HG02981 (cell line): Measurements from ENCODE around the gene C20orf141.

ENCODE experiments used
- ATAC-seq: cut with Tn5 transposase; IDR thresholded peaks from one replicate; pipeline ENCODE4 v1.9.1; 2021; ENCODE audit warnings: mild to moderate bottlenecking, moderate library complexity; ENCODE audit not compliant: unreplicated experiment

Gene C20orf141

DNA sequence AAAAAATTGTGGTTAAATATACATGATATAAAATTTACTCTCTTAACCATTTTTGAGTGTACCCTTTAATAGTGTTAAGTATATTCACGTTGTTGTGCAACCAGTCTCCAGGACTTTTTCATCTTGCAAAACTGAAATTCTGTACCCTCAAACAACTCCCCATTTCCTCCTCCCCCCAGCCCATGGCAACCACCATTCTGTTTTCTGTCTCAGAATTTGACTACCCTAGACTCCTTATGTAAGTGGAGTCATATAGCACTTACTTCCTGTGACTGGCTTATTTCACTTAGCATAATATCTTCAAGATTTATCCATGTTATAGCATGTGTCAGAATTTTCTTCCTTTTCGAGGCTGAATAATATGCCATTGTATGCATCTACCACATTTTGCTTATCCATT lies 30.8 kb downstream of the C20orf141 start:
- ATAC-seq = no peak

DNA sequence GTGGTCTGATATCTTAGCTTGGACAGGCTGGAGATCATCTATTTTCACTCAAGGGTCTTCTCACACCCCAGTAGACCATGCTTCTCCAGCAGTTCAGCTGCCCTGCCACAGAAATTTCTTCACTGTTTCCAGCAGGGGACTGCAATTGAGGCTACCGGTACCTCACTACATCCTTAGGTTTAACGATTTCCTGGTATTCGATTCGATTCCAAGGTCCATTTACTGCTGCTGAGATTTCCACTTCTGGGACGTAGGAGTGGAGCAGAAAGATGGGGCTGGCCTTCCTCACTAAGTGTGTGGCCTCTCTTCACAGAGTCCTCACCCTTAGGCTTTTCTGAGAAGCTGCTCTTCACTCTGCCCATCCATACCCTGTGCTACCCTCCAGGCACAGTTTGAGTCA lies 31.9 kb downstream of the C20orf141 start:
- no peak for ATAC-seq

DNA sequence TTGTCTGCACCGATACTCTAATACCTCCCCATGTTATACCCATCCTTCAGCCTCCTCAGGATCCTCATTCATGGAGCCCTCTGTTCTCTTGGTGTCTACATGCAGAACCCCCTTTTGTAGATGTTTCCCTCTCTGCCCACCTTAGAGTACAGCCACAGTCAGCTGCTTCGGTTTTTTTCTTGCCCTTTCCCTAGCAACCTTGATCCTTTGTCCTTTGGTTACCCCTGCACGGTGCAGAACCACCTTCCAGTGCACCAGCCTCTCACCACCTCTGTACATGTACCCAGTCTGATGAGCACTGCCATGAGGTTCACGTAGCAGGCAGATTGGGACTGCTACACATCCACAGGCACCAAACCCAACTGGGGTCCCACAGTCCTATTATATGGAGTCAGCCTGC lies 33.0 kb downstream of the C20orf141 start:
- ATAC-seq = no peak

DNA sequence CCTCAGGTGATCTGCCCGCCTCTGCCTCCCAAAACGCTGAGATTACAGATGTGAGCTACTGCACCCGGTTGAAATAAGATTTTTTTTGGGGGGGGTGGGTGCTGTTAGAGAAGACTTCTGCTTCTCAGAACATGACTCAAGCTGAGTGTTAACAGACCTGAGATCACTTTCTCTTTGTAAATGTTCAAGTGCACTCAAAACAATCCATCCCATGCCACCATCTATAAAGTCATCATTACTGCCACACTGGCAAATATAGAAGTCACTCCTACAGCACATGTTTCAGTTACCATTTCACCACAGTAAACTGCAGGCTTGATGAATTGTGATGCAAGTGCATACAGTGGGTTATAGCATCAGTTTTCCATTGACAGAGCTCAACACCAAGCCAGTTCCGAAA lies 34.7 kb downstream of the C20orf141 start:
- no peak for ATAC-seq

DNA sequence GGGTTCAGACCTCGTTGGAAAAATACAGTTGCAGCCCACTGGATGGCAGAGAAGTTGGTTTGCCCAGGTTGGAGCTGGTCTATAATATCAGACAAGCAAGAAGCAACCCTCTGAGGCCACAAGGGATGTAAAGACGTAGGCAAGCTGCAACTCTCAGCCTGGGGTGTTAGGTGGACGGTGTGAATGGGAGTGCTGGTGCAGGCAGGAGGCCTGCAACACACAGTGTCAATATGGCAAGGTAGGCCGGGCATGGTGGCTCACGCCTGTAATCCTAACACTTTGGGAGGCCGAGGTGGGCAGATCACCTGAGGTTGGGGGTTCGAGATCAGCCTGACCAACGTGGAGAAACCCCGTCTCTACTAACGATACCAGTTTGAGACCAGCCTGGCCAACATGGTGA lies 36.3 kb downstream of the C20orf141 start:
- ATAC-seq = no peak

DNA sequence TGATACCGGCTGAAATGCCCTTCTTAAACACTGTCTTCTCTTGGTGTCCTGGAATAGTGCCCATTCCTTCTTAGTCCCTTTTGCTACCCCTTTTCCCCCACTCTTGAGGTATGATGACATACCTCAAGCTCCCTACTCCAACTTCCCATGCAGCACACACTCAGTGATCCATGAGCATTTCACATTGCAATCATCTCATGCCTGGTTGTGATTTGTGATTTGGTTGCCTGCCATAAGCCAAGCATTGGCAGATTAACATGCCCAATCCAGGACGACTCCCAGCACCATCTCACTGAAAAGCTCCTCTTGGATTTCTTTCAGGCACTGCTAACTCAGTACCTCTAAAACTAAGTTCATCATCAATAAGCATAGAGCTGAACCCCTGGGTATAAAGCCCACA lies 43.8 kb downstream of the C20orf141 start:
- ATAC-seq = no peak

DNA sequence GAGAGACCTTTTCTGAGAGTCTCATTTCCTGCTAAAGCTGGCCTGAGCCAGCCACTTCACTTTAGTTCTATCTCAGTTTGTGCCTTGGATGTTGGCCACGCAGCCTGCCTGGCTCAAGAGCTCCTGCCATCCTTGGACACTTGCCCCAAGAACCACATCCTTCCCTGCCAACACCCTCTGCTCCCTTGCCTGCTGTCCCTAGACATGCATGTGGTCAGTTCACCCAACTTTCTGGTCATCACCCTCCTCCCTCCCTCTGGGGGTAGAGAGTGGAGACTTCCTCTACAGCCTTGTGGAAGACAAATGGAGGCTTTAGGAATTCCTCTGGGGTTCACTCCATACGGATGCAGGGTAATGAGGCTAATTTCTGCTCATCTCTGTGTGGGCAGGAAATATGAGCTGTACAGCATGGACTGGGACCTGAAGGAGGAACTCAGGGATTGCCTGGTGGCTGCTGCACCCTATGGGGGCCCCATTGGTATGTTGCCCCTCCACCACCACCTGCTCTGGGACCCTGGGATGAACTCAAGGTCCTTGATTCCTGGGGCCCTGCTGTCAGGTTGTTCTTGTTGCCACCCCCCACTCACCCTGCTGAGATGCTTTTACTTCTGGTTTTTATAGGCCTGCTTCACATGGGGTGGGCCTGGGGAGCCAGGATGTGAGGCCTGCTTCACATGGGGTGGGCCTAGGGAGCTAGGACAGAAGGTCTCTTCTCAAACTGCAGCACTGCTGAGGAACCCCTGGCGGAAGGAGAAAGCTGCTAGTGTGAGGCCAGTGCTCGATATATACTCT lies 44.7 kb downstream of the C20orf141 start:
- ATAC-seq = no peak

DNA sequence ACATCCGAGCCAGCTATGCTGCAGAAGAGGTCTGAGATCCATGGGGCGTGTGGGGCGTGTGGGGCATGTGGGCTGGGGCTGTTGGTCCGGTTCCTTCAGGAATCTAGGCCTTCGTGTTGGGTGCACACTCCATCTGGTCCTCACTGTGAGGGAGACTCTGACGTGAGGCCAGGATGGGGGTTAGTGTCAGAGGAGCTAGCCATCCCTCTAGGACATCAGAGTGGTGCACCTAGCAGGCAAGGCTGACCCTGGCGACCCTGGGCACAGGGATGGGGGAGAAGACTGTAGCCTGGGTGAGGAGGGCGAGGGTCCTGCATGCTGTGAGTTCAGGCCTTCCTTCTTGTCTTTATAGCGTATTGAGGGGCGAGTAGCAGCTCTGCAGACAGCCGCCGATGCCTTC lies 49.8 kb downstream of the C20orf141 start:
- no peak for ATAC-seq

DNA sequence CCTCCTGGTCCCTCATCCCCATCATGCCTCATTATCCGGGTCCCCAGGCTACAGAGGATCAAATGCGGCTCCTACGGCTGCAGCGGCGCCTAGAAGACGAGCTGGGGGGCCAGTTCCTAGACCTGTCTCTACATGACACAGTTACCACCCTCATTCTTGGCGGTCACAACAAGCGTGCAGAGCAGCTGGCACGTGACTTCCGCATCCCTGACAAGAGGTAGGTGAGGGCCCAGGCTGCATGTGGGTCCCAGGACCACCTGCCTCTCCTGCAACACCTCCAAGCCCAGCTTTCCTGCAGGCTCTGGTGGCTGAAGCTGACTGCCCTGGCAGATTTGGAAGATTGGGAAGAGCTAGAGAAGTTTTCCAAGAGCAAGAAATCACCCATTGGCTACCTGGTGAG lies 50.3 kb downstream of the C20orf141 start:
- ATAC-seq = no peak
